K562 (cell line): ENCODE measurements around the gene MED16. TPM values are rescaled to one million over a fixed set of nuclear protein-coding genes. Genes with fewer than 3 reads are reported as not detected.

Source experiments
- ATAC-seq: fragments of 200-7000 bp; cut with Tn5 transposase; 3 replicates; pipeline ENCODE4 v1.9.1; 2020; ENCODE audit warnings: moderate library complexity
- BruUV-seq: library from RNA; stranded (reverse); fragments of 400-500 nt; replicated peaks from 2 replicates; lab custom pipeline; 2021; lab: Mats Ljungman, UMichigan
- CTCF ChIA-PET: fragments of 300-600 bp; formaldehyde crosslinking; extraction: SDS; loops from one replicate; lab custom pipeline; 2021; ENCODE audit warnings: low intra/inter-chr PET ratio; lab: Yijun Ruan, JAX
- POLR2A ChIA-PET: fragments of 300-600, 350-650 bp; sonication (Branson Sonifier 250); formaldehyde crosslinking; extraction: SDS; loops from one replicate; lab custom pipeline; 2021; ENCODE audit warnings: antibody characterized with exemption, inconsistent platforms; lab: Yijun Ruan, JAX
- DNase-seq, 4 experiments: peaks; one replicate each; pipeline versions ENCODE4 v3.0.0 to v3.0.0-alpha.2; 2011 to 2018; ENCODE audit warnings: low spot score in 3 of 4, mixed read lengths in 3 of 4; ENCODE audit errors: extremely low read depth in 1 of 4
- FAIRE-seq: peaks from 2 replicates; lab custom pipeline; 2011; peaks lifted over from hg19 to GRCh38; lab: Jason Lieb, UNC
- H2AFZ ChIP-seq: 2 replicates; pipeline ENCODE4 v1.6.0; 2011; ENCODE audit warnings: low read depth, low read length, control low read depth, inconsistent platforms
- H3K27ac ChIP-seq: fragments of 200-600 bp; 3 replicates; pipeline ENCODE4 v1.8.0; 2011; ENCODE audit warnings: low read depth, mild to moderate bottlenecking, control low read depth, inconsistent platforms, low read length, moderate library complexity, mixed read lengths; ENCODE audit errors: extremely low read depth
- H3K27me3 ChIP-seq, 2 experiments: fragments of 300-600 bp in 1 of 2; 2 replicates in 1 of 2; 3 replicates in 1 of 2; pipeline versions ENCODE4 v1.6.0 to v1.8.0; 2011; ENCODE audit warnings: inconsistent platforms in 2 of 2, low read length in 2 of 2, mild to moderate bottlenecking in 1 of 2, mixed read lengths in 1 of 2, moderate library complexity in 1 of 2; ENCODE audit not compliant: control insufficient read depth in 2 of 2, insufficient read depth in 2 of 2
- H3K36me3 ChIP-seq: fragments of 300-600 bp; 3 replicates; pipeline ENCODE4 v1.8.0; 2011; ENCODE audit warnings: mild to moderate bottlenecking, low read length, inconsistent platforms; ENCODE audit not compliant: control insufficient read depth, insufficient read depth
- H3K4me1 ChIP-seq, 2 experiments: fragments of 200-600 bp in 1 of 2; replicated peaks in 1 of 2; 2 replicates in 1 of 2; 3 replicates in 1 of 2; pipeline versions ENCODE4 v1.5.1 to v1.8.0; 2011; ENCODE audit warnings: inconsistent platforms in 2 of 2, low read length in 2 of 2, mild to moderate bottlenecking in 1 of 2, mixed read lengths in 1 of 2, moderate library complexity in 1 of 2; ENCODE audit not compliant: control insufficient read depth in 2 of 2, insufficient read depth in 2 of 2
- H3K4me2 ChIP-seq: 2 replicates; pipeline ENCODE4 v1.6.1; 2011; ENCODE audit warnings: low read length, control low read depth, inconsistent platforms, mixed read lengths; ENCODE audit not compliant: insufficient read depth
- H3K4me3 ChIP-seq: fragments of 200-600 bp; sonication (generic), shearing (Covaris generic); 2 replicates; pipeline ENCODE4 v1.5.1; 2016; ENCODE audit warnings: control low read depth, inconsistent platforms
- H3K79me2 ChIP-seq: fragments of 200-600 bp; 3 replicates; pipeline ENCODE4 v1.8.0; 2011; ENCODE audit warnings: low read length, inconsistent platforms; ENCODE audit not compliant: control insufficient read depth, insufficient read depth
- H3K9ac ChIP-seq, 2 experiments: 2 replicates each; pipeline versions ENCODE4 v1.6.0 to v1.6.1; 2011; ENCODE audit warnings: low read depth in 2 of 2, low read length in 2 of 2, control low read depth in 1 of 2, inconsistent platforms in 1 of 2, mild to moderate bottlenecking in 1 of 2, mixed read lengths in 1 of 2; ENCODE audit not compliant: insufficient read depth in 1 of 2
- H3K9me1 ChIP-seq: one replicate; pipeline ENCODE4 v1.6.0; 2011; ENCODE audit warnings: inconsistent platforms, mild to moderate bottlenecking, low read length, moderate library complexity; ENCODE audit not compliant: control insufficient read depth, insufficient read depth
- H3K9me3 ChIP-seq: replicated peaks from 2 replicates; pipeline ENCODE4 v1.5.1; 2011; ENCODE audit warnings: low read depth, low read length, inconsistent platforms; ENCODE audit not compliant: control insufficient read depth, insufficient read depth
- H4K20me1 ChIP-seq: replicated peaks from 2 replicates; pipeline ENCODE4 v1.6.1; 2011; ENCODE audit warnings: low read length, inconsistent platforms, mixed read lengths; ENCODE audit not compliant: control insufficient read depth, insufficient read depth
- CBFA2T3 ChIP-seq: fragments of 450-650 bp; IDR thresholded peaks from 2 replicates; pipeline ENCODE4 v1.6.1; 2017
- E4F1 ChIP-seq: fragments of 250-450 bp; sonication (Bioruptor Pico); IDR thresholded peaks from 2 replicates; pipeline ENCODE4 v1.5.0; 2021; ENCODE audit warnings: mild to moderate bottlenecking, borderline replicate concordance
- ELF4 ChIP-seq: fragments of 450-650 bp; formaldehyde crosslinking; IDR thresholded peaks from 2 replicates; pipeline ENCODE4 v1.4.0; 2022; ENCODE audit warnings: missing genetic modification characterization
- FOXP4 ChIP-seq: sonication (generic); formaldehyde crosslinking; IDR thresholded peaks from 2 replicates; pipeline ENCODE4 v1.8.0; 2022; ENCODE audit warnings: mild to moderate bottlenecking, missing genetic modification reagents, borderline replicate concordance
- HDAC2 ChIP-seq: fragments of 450-650 bp; IDR thresholded peaks from 2 replicates; pipeline ENCODE4 v1.6.1; 2016; ENCODE audit warnings: mild to moderate bottlenecking
- KAT2B ChIP-seq: IDR thresholded peaks from one replicate; pipeline ENCODE4 v1.6.1; 2012; ENCODE audit warnings: low read depth, mild to moderate bottlenecking, control low read depth, inconsistent platforms, low read length, moderate library complexity
- KLF10 ChIP-seq: fragments of 250-450 bp; sonication (Bioruptor Pico); IDR thresholded peaks from 2 replicates; pipeline ENCODE4 v1.6.1; 2021; ENCODE audit warnings: matching md5 sums
- MLLT1 ChIP-seq, 2 experiments: fragments of 450-650 bp; IDR thresholded peaks; 2 replicates each; pipeline ENCODE4 v1.6.1; 2016
- POLR3A ChIP-seq: IDR thresholded peaks from 2 replicates; pipeline ENCODE4 v1.6.1; 2011; ENCODE audit warnings: borderline replicate concordance, mild to moderate bottlenecking, moderate library complexity; ENCODE audit not compliant: insufficient read length, insufficient read depth; ENCODE audit errors: extremely low read depth
- POLR3G ChIP-seq: IDR thresholded peaks from 2 replicates; pipeline ENCODE4 v1.6.1; 2011; ENCODE audit not compliant: insufficient read length, insufficient replicate concordance; ENCODE audit errors: extremely low read depth
- SRSF9 ChIP-seq: fragments of 200-400 bp; formaldehyde crosslinking; IDR thresholded peaks from 2 replicates; pipeline ENCODE4 v1.6.1; 2017; ENCODE audit warnings: low read depth, low read length, borderline replicate concordance
- TEAD4 ChIP-seq, 2 experiments: sonication (generic) in 1 of 2; formaldehyde crosslinking in 1 of 2; IDR thresholded peaks; 2 replicates each; pipeline versions ENCODE4 v1.6.1 to v1.8.0; 2012 to 2022; ENCODE audit warnings: borderline replicate concordance in 1 of 2, inconsistent platforms in 1 of 2, low read length in 1 of 2, mild to moderate bottlenecking in 1 of 2, missing genetic modification reagents in 1 of 2
- XRCC4 ChIP-seq: IDR thresholded peaks from one replicate; pipeline ENCODE4 v1.6.1; 2011; ENCODE audit not compliant: insufficient read depth, insufficient read length; ENCODE audit errors: extremely low read depth
- ZBTB12 ChIP-seq: fragments of 250-450 bp; sonication (Bioruptor Pico); IDR thresholded peaks from 2 replicates; pipeline ENCODE4 v1.4.0; 2020
- ZNF232 ChIP-seq: sonication (generic); formaldehyde crosslinking; IDR thresholded peaks from 2 replicates; pipeline ENCODE4 v1.8.0; 2022; ENCODE audit warnings: mild to moderate bottlenecking, missing genetic modification reagents
- ZNF444 ChIP-seq: fragments of 250-450 bp; sonication (Bioruptor Pico); IDR thresholded peaks from 2 replicates; pipeline ENCODE4 v1.4.0; 2020; ENCODE audit warnings: mild to moderate bottlenecking, moderate library complexity
- WGBS: fragments of 100-300 bp; shearing (Covaris generic); methylation state at CpG from one replicate; pipeline ENCODE4 v1.1.6; 2016; ENCODE audit warnings: low coverage, mixed read lengths; ENCODE audit not compliant: insufficient coverage; ENCODE audit errors: missing lambda C conversion rate; 5-methylcytosine and 5-hydroxymethylcytosine counted together
- in situ Hi-C: fragments of 300-500 bp; cut with MboI; formaldehyde crosslinking; loops from 4 replicates; pipeline ENCODE4 v1.15.0; 2018; ENCODE audit warnings: inconsistent platforms, mixed read lengths
- intact Hi-C: fragments of 100-400 bp; cut with micrococcal nuclease; formaldehyde crosslinking; loops from 2 replicates; pipeline ENCODE4 v1.14.2; 2022
- polyA plus RNA-seq, 8 experiments: library from polyadenylated mRNA; depleted of rRNA in 4 of 8; stranded (reverse) in 5 of 8; unstranded in 3 of 8; fragments of >200 nt; fragmentation: Nextera tagmentation in 2 of 8; fragmentation: Illumina TruSeq in 1 of 8; extraction: Ambion mirVana in 2 of 8; extraction: Trizol in 1 of 8; gene quantifications; 2 replicates each; pipeline versions ENCODE4 v1.2.1 to v1.2.3, GENCODE V29; 2011 to 2014; ENCODE audit warnings: inconsistent platforms in 1 of 8, missing spikeins in 1 of 8
- total RNA-seq, 7 experiments: library from RNA; depleted of rRNA in 6 of 7; stranded (reverse); fragments of >200 nt in 6 of 7; fragmentation: Illumina TruSeq in 2 of 7; extraction: Trizol in 2 of 7; gene quantifications; 2 replicates each; pipeline versions ENCODE4 v1.2.1 to v1.2.3, GENCODE V29; 2011 to 2021; ENCODE audit warnings: low replicate concordance in 1 of 7

The MED16 gene
- total and polyA plus RNA-seq, 9 of the 15 experiments (the other 6 are each of a cell fraction or from before 2014, with no cell fraction given) = 0.89 to 59.9 (median 8.6) TPM

- ATAC-seq (no peak), DNase-seq (no peak), FAIRE-seq (no peak)
- no peaks in the 10 kb centered on the region for H3K9me3 ChIP-seq
- ChIA-PET CTCF (no interaction called here), POLR2A (interaction anchor here (0.6 kb wide), 2 partner anchors 19 to 87 kb away, joined by 3 to 4 read pairs; no protein-coding TSS in a partner anchor)
- peaks cover 53% of the 10 kb centered on the region; the same call in 2 of the 3 replicates for H3K36me3 ChIP-seq
- no peaks in the 10 kb centered on the region for H3K9me1 ChIP-seq
- H2AFZ ChIP-seq = no peak overlapping the region
- H3K4me3 ChIP-seq = no peak overlapping the region
- no peak overlapping the region for H3K27ac ChIP-seq
- H4K20me1 ChIP-seq = no peaks in the 10 kb centered on the region; the same call in none of the 2 replicates
- H3K79me2 ChIP-seq = no peaks in the 10 kb centered on the region
- intact Hi-C loops (no loop called here), in situ Hi-C loops (no loop called here)
- 84% methylated on average over 18 of the region's 18 CpGs for WGBS
- BruUV-seq = no TSS peak
- no peak overlapping the region for H3K4me2 ChIP-seq
- H3K9ac ChIP-seq = no peak overlapping the region
- H3K4me1 ChIP-seq = peaks cover 10 to 49% of the 10 kb centered on the region in 2 experiments
- H3K27me3 ChIP-seq = no peaks in the 10 kb centered on the region
- no peak for TF ChIP-seq CBFA2T3
- no peak for TF ChIP-seq ZBTB12 (CRISPR knock-in tag)
- TF ChIP-seq TEAD4 (IDR thresholded peaks at IDR 0.05; ENCODE audit: low read length) = no peak
- no peak for TF ChIP-seq TEAD4 (CRISPR knock-in tag; IDR thresholded peaks at IDR 0.05; ENCODE audit: borderline replicate concordance)
- TF ChIP-seq POLR3G = no peak
- TF ChIP-seq POLR3A = no peak
- no peak for TF ChIP-seq KAT2B
- TF ChIP-seq XRCC4 = no peak
- TF ChIP-seq MLLT1 (IDR thresholded peaks at IDR 0.05) = no peak
- TF ChIP-seq KLF10 (CRISPR knock-in tag) = no peak
- TF ChIP-seq E4F1 (CRISPR knock-in tag) = no peak
- no peak for TF ChIP-seq ZNF444 (CRISPR knock-in tag)
- no peak for TF ChIP-seq ZNF232 (CRISPR knock-in tag)
- no peak for TF ChIP-seq ELF4 (CRISPR knock-in tag)
- no peak for TF ChIP-seq HDAC2
- no peak for TF ChIP-seq SRSF9
- TF ChIP-seq FOXP4 = no peak
These were observed 16.9 kb downstream of the MED16 start for GRCh38 chr19:876089-876488.
